B cell (primary cell): Measurements from ENCODE around the gene MDC1.

Experiments used
- CTCF ChIP-seq: fragments of 200-600 bp; IDR thresholded peaks from one replicate; pipeline ENCODE4 v1.8.0; 2022; ENCODE audit warnings: antibody characterized with exemption, mild to moderate bottlenecking
- EZH2 ChIP-seq: IDR thresholded peaks from 2 replicates; pipeline ENCODE4 v1.6.1; 2012; ENCODE audit warnings: borderline replicate concordance, low read depth, mild to moderate bottlenecking, moderate library complexity, low read length; ENCODE audit not compliant: insufficient read depth, poor library complexity, severe bottlenecking

GRCh38 chr6:30749554-30750378 is 32.7 kb upstream of the MDC1 start:
- TF ChIP-seq CTCF (no peak), EZH2 (no peak)
